H1 (cell line): ENCODE data around the gene CFAP54. TPM values are rescaled to one million over a fixed set of nuclear protein-coding genes. Genes with fewer than 3 reads are reported as not detected.

Experiments used
- CTCF ChIA-PET: fragments of 300-600 bp; sonication (Branson Sonifier 250); formaldehyde crosslinking; loops from one replicate; lab custom pipeline; 2021; ENCODE audit not compliant: partially characterized antibody; lab: Charles Lee
- POLR2A ChIA-PET: fragments of 300-600 bp; sonication (Branson Sonifier 250); formaldehyde crosslinking; loops from one replicate; lab custom pipeline; 2021; ENCODE audit warnings: inconsistent platforms; ENCODE audit not compliant: partially characterized antibody; lab: Charles Lee
- DNase-seq, 2 experiments: peaks; one replicate each; pipeline versions ENCODE4 v3.0.0 to v3.0.0-alpha.2; 2010 to 2022; ENCODE audit warnings: low spot score in 2 of 2, low read depth in 1 of 2, mixed read lengths in 1 of 2
- FAIRE-seq: peaks from 2 replicates; lab custom pipeline; 2011; peaks lifted over from hg19 to GRCh38; lab: Jason Lieb, UNC
- H2AFZ ChIP-seq: 2 replicates; pipeline ENCODE4 v1.8.1; 2012; ENCODE audit warnings: low read length, inconsistent platforms
- H2AK5ac ChIP-seq: 2 replicates; pipeline ENCODE4 v1.6.1; 2013; ENCODE audit warnings: low read depth, low read length
- H2BK120ac ChIP-seq: replicated peaks from 2 replicates; pipeline ENCODE3; 2013; ENCODE audit warnings: low read depth, low read length, inconsistent platforms
- H2BK12ac ChIP-seq: 2 replicates; pipeline ENCODE4 v1.6.1; 2013; ENCODE audit warnings: low read depth, low read length
- H2BK15ac ChIP-seq: 2 replicates; pipeline ENCODE4 v1.6.1; 2013; ENCODE audit warnings: low read length
- H2BK20ac ChIP-seq: 2 replicates; pipeline ENCODE4 v1.6.1; 2013; ENCODE audit warnings: low read length
- H2BK5ac ChIP-seq: 2 replicates; pipeline ENCODE4 v1.6.1; 2013; ENCODE audit warnings: low read depth, low read length
- H3K14ac ChIP-seq: 2 replicates; pipeline ENCODE4 v1.6.1; 2013; ENCODE audit warnings: inconsistent platforms; ENCODE audit not compliant: insufficient read length
- H3K18ac ChIP-seq: 2 replicates; pipeline ENCODE4 v1.6.1; 2013; ENCODE audit warnings: low read length; ENCODE audit errors: extremely low read depth
- H3K23ac ChIP-seq: 2 replicates; pipeline ENCODE4 v1.6.1; 2013; ENCODE audit warnings: inconsistent platforms; ENCODE audit not compliant: insufficient read length
- H3K23me2 ChIP-seq: 2 replicates; pipeline ENCODE4 v1.6.1; 2013; ENCODE audit warnings: low read depth, low read length
- H3K27ac ChIP-seq: 2 replicates; pipeline ENCODE4 v1.6.1; 2011; ENCODE audit warnings: low read depth, low read length, inconsistent platforms
- H3K27me3 ChIP-seq, 4 experiments: replicated peaks in 1 of 4; 1 replicate in 1 of 4; 2 replicates in 3 of 4; pipeline versions ENCODE4 v1.6.1 to v1.8.1; 2011 to 2013; ENCODE audit warnings: low read length in 3 of 4, mild to moderate bottlenecking in 3 of 4, inconsistent platforms in 2 of 4, mixed read lengths in 2 of 4, moderate library complexity in 1 of 4; ENCODE audit not compliant: control insufficient read depth in 3 of 4, insufficient read depth in 3 of 4; ENCODE audit errors: extremely low read depth in 1 of 4
- H3K36me3 ChIP-seq, 4 experiments: 2 replicates each; pipeline versions ENCODE4 v1.6.1 to v1.8.1; 2011 to 2013; ENCODE audit warnings: mild to moderate bottlenecking in 4 of 4, low read length in 3 of 4, moderate library complexity in 2 of 4, control low read depth in 1 of 4, inconsistent platforms in 1 of 4; ENCODE audit not compliant: insufficient read depth in 4 of 4, control insufficient read depth in 2 of 4
- H3K4ac ChIP-seq: replicated peaks from 2 replicates; pipeline ENCODE3; 2013; ENCODE audit warnings: low read length, low read depth, mixed read lengths, inconsistent platforms; ENCODE audit not compliant: insufficient read length
- H3K4me1 ChIP-seq, 4 experiments: replicated peaks in 1 of 4; 1 replicate in 1 of 4; 2 replicates in 3 of 4; pipeline versions ENCODE4 v1.6.1 to v1.8.1; 2011 to 2013; ENCODE audit warnings: low read length in 3 of 4, inconsistent platforms in 2 of 4, mixed read lengths in 1 of 4; ENCODE audit not compliant: insufficient read depth in 4 of 4, control insufficient read depth in 3 of 4
- H3K4me2 ChIP-seq, 2 experiments: 2 replicates each; pipeline versions ENCODE4 v1.6.1 to v1.8.1; 2011 to 2013; ENCODE audit warnings: low read depth in 2 of 2, low read length in 2 of 2, control low read depth in 1 of 2, inconsistent platforms in 1 of 2, mild to moderate bottlenecking in 1 of 2; ENCODE audit not compliant: insufficient read depth in 1 of 2
- H3K4me3 ChIP-seq, 4 experiments: fragments of 200-600, 300-600 bp in 1 of 4; sonication (generic), shearing (Covaris generic), sonication (Bioruptor Twin) in 1 of 4; 2 replicates each; pipeline versions ENCODE4 v1.5.1 to v1.8.1; 2011 to 2016; ENCODE audit warnings: low read length in 4 of 4, low read depth in 3 of 4, control low read depth in 2 of 4, inconsistent platforms in 2 of 4, mild to moderate bottlenecking in 2 of 4, mixed read lengths in 1 of 4, moderate library complexity in 1 of 4; ENCODE audit not compliant: insufficient read depth in 2 of 4; ENCODE audit errors: extremely low read depth in 1 of 4
- H3K56ac ChIP-seq: replicated peaks from 2 replicates; pipeline ENCODE3; 2013; ENCODE audit warnings: low read depth, mild to moderate bottlenecking, mixed read lengths, low read length, inconsistent platforms; ENCODE audit not compliant: insufficient read length
- H3K79me1 ChIP-seq: 2 replicates; pipeline ENCODE4 v1.6.1; 2013; ENCODE audit warnings: low read depth, low read length, control low read depth
- H3K79me2 ChIP-seq, 2 experiments: 2 replicates each; pipeline versions ENCODE4 v1.6.1 to v1.8.1; 2012 to 2013; ENCODE audit warnings: low read length in 2 of 2, mild to moderate bottlenecking in 2 of 2, inconsistent platforms in 1 of 2; ENCODE audit not compliant: insufficient read depth in 2 of 2, control insufficient read depth in 1 of 2
- H3K9ac ChIP-seq, 4 experiments: replicated peaks in 1 of 4; 1 replicate in 1 of 4; 2 replicates in 3 of 4; pipeline versions ENCODE4 v1.6.1 to v1.8.1; 2011 to 2013; ENCODE audit warnings: low read depth in 3 of 4, low read length in 3 of 4, control low read depth in 2 of 4, mild to moderate bottlenecking in 2 of 4, moderate library complexity in 2 of 4, inconsistent platforms in 1 of 4; ENCODE audit errors: extremely low read depth in 1 of 4
- H3K9me3 ChIP-seq, 2 experiments: 2 replicates each; pipeline versions ENCODE4 v1.6.1 to v1.8.1; 2012 to 2013; ENCODE audit warnings: mild to moderate bottlenecking in 2 of 2, moderate library complexity in 2 of 2, control low read depth in 1 of 2, inconsistent platforms in 1 of 2, low read depth in 1 of 2, low read length in 1 of 2, mixed read lengths in 1 of 2; ENCODE audit not compliant: insufficient read depth in 2 of 2
- H4K20me1 ChIP-seq, 2 experiments: replicated peaks in 1 of 2; 2 replicates each; pipeline versions ENCODE3 to v1.8.1; 2011 to 2013; ENCODE audit warnings: inconsistent platforms in 2 of 2, low read length in 2 of 2, mild to moderate bottlenecking in 1 of 2; ENCODE audit not compliant: insufficient read depth in 2 of 2, control insufficient read depth in 1 of 2
- H4K5ac ChIP-seq: 2 replicates; pipeline ENCODE4 v1.6.1; 2013; ENCODE audit warnings: low read length, low read depth, mixed read lengths, inconsistent platforms; ENCODE audit not compliant: insufficient read length
- H4K8ac ChIP-seq: 2 replicates; pipeline ENCODE4 v1.8.0; 2013; ENCODE audit warnings: mild to moderate bottlenecking, moderate library complexity, low read length, inconsistent platforms; ENCODE audit not compliant: insufficient read depth; ENCODE audit errors: extremely low read depth
- H4K91ac ChIP-seq: replicated peaks from 2 replicates; pipeline ENCODE3; 2013; ENCODE audit warnings: low read length, mixed read lengths, inconsistent platforms; ENCODE audit not compliant: insufficient read length
- CBX5 ChIP-seq: fragments of 300-800, 300-1000 bp; sonication (generic); IDR thresholded peaks from 2 replicates; pipeline ENCODE4 v1.7.1; 2016; ENCODE audit warnings: antibody characterized with exemption, low read length, low read depth
- CHD1 ChIP-seq: IDR thresholded peaks from 2 replicates; pipeline ENCODE4 v1.6.1; 2012; ENCODE audit warnings: low read depth, low read length, improper control_type of control experiment
- CHD2 ChIP-seq: IDR thresholded peaks from 2 replicates; pipeline ENCODE4 v1.6.1; 2012; ENCODE audit warnings: low read length, improper control_type of control experiment
- FOSL1 ChIP-seq: IDR thresholded peaks from 2 replicates; pipeline ENCODE4 v1.6.1; 2011; ENCODE audit warnings: mild to moderate bottlenecking, low read depth, low read length, moderate library complexity; ENCODE audit not compliant: insufficient read depth
- GABPA ChIP-seq: IDR thresholded peaks from 2 replicates; pipeline ENCODE4 v1.6.1; 2011; ENCODE audit warnings: mild to moderate bottlenecking, low read length, moderate library complexity, borderline replicate concordance; ENCODE audit not compliant: insufficient read depth
- JUN ChIP-seq: IDR thresholded peaks from 2 replicates; pipeline ENCODE4 v1.6.1; 2011; ENCODE audit warnings: low read depth, mild to moderate bottlenecking, improper control_type of control experiment, low read length
- RNF2 ChIP-seq: fragments of 200-900, 300-1000 bp; sonication (generic); IDR thresholded peaks from 2 replicates; pipeline ENCODE4 v1.7.1; 2016; ENCODE audit warnings: borderline replicate concordance, low read depth, mild to moderate bottlenecking, antibody characterized with exemption, low read length; ENCODE audit not compliant: poor library complexity, severe bottlenecking; ENCODE audit errors: missing control alignments
- SIRT6 ChIP-seq: IDR thresholded peaks from one replicate; pipeline ENCODE4 v1.7.1; 2012; ENCODE audit warnings: low read length, inconsistent platforms
- TAF7 ChIP-seq: optimal IDR thresholded peaks from 2 replicates; pipeline ENCODE3; 2011; ENCODE audit warnings: low read depth, mild to moderate bottlenecking, inconsistent platforms, low read length, moderate library complexity, borderline replicate concordance
- WGBS, 2 experiments: shearing (Covaris generic) in 1 of 2; methylation state at CpG; one replicate each; pipeline versions ENCODE4 v1.1.6 to v1.1.7; 2013 to 2015; ENCODE audit warnings: low lambda C conversion rate in 2 of 2, mixed read lengths in 2 of 2, inconsistent platforms in 1 of 2, low coverage in 1 of 2, missing lambda C conversion rate in 1 of 2; ENCODE audit not compliant: insufficient replicate concordance in 2 of 2, insufficient coverage in 1 of 2, insufficient read length in 1 of 2; ENCODE audit errors: extremely low coverage in 1 of 2, missing lambda C conversion rate in 1 of 2; 5-methylcytosine and 5-hydroxymethylcytosine counted together
- polyA plus RNA-seq, 7 experiments: library from polyadenylated mRNA; depleted of rRNA in 3 of 7; stranded (reverse) in 5 of 7; unstranded in 2 of 7; fragments of >200 nt in 5 of 7; fragments of 200-250 nt in 2 of 7; gene quantifications; 1 replicate in 5 of 7; 2 replicates in 1 of 7; 4 replicates in 1 of 7; pipeline versions ENCODE4 v1.2.1 to v1.2.3, GENCODE V29; 2011 to 2013; ENCODE audit warnings: missing spikeins in 2 of 7, mixed read lengths in 2 of 7
- total RNA-seq: library from RNA; stranded (reverse); fragmentation: NEBNext Ultra II Directional; extraction: Animal tissue kit (Norgen Biotek cat#: 25700); gene quantifications from 2 replicates; pipeline ENCODE4 v1.2.1, GENCODE V29; 2021

CFAP54 gene
- total and polyA plus RNA-seq, 2 of the 8 experiments (the other 6 are each of a cell fraction or from before 2014, with no cell fraction given): 0.17 to 0.33 TPM

- Histone ChIP-seq H4K91ac (no peak overlapping the region), H3K4ac (no peak overlapping the region), H3K27me3 (no peaks in the 10 kb centered on the region), H3K4me3 (no peak overlapping the region), H3K4me1 (no peaks in the 10 kb centered on the region), H4K20me1 (no peaks in the 10 kb centered on the region), H3K9ac (no peak overlapping the region), H4K8ac (no peak overlapping the region), H2BK15ac (no peak overlapping the region), H3K79me2 (no peaks in the 10 kb centered on the region), H3K27ac (no peak overlapping the region), H3K36me3 (no peaks in the 10 kb centered on the region), H2AFZ (no peak overlapping the region), H3K18ac (no peak overlapping the region), H3K4me2 (no peak overlapping the region), H2BK120ac (no peak overlapping the region), H2BK12ac (no peak overlapping the region), H2AK5ac (no peak overlapping the region), H3K9me3 (no peaks in the 10 kb centered on the region), H3K23me2 (no peaks in the 10 kb centered on the region; the same call in 1 of the 2 replicates), H3K79me1 (no peaks in the 10 kb centered on the region), H2BK5ac (no peak overlapping the region), H2BK20ac (no peak overlapping the region), H3K14ac (no peak overlapping the region), H3K56ac (no peak overlapping the region), H3K23ac (no peak overlapping the region), H4K5ac (no peak overlapping the region)
- CTCF ChIA-PET: interaction anchor here (1.1 kb wide), 1 partner anchor 53 kb away, joined by 4 read pairs; no protein-coding TSS in a partner anchor
- DNase-seq: no peak
- POLR2A ChIA-PET: no interaction called here
- WGBS, 2 experiments: 97% methylated on average over 7 of the region's 7 CpGs; no CpG with 5 or more reads in 1 of the 2 experiments
- no peak for FAIRE-seq
- TF ChIP-seq FOSL1 (no peak), TAF7 (no peak), GABPA (no peak), RNF2 (no peak), JUN (no peak), CHD1 (no peak), SIRT6 (no peak), CHD2 (no peak), CBX5 (no peak)
Observed at GRCh38 chr12:96769400-96769799, 280.0 kb downstream of the CFAP54 start.
